Measurements from ENCODE around the gene LAG3.

Gene LAG3

DNA sequence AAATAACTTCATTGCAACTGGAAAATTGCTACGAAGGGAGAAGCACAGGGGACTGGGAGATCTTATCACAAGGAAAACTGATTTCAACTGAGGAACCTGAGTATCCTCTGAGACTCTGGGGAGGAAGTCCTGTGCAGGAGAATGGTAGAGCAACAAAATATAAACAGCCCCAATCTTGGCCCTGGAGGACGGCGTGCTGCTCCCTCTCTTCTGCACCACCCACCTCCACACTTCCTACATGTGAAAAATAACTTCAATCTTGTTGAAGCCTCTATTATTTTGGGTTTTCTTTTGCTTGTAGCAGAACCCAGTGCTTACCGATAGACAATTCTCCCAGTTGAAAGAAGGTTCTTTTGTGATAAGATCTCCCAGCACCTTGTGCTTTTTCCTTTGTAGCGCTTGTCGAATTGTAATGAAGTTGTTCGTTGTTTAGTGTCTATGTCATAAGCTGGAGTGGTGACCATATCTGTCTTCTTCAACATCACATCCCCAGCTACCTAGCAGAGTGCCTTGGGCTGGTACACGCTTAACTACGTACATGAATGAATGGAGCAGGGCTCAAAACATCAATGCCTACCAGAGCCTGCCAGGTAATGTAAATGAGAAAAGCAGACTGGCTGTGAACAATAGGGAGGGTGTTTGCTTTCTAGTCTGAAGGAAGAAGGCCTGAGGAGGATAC, 14.2 kb downstream of the LAG3 start:
- H3K27ac ChIP-seq = no peak overlapping the region
- no peak for DNase-seq (ENCODE audit: low read depth, low spot score)

DNA sequence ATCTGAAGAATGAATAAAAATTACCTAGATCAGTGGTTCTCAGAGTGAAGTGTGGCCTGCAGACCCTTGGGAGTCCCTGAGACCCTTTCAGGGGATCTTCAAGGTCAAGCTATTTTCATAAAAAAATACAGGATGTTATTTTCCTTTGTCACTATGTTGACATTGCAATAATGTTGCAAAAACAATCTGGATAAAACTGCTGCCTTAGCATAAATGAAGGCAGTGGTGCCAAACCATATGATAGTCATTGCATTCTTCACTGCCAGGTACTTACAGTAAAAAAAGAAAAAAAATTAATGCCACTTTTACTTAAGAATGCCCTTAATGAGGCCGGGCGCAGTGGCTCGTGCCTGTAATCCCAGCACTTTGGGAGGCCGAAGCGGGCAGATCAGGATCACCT, 15.0 kb downstream of the LAG3 start:
- no peak for DNase-seq (ENCODE audit: low read depth, low spot score)
- H3K27ac ChIP-seq = no peak overlapping the region

- DNase-seq (ENCODE audit: low read depth, low spot score) = no peak
- H3K27ac ChIP-seq = no peak within 1 kb of the TSS
Measured at GRCh38 chr12:6788972-6789924, 16.9 kb downstream of the LAG3 start, which contains the start of gene CD4. Gene CD4 (plus strand): TSS chr12:6789528. CDS start chr12:6800139, 10,611 bp downstream.

DNA sequence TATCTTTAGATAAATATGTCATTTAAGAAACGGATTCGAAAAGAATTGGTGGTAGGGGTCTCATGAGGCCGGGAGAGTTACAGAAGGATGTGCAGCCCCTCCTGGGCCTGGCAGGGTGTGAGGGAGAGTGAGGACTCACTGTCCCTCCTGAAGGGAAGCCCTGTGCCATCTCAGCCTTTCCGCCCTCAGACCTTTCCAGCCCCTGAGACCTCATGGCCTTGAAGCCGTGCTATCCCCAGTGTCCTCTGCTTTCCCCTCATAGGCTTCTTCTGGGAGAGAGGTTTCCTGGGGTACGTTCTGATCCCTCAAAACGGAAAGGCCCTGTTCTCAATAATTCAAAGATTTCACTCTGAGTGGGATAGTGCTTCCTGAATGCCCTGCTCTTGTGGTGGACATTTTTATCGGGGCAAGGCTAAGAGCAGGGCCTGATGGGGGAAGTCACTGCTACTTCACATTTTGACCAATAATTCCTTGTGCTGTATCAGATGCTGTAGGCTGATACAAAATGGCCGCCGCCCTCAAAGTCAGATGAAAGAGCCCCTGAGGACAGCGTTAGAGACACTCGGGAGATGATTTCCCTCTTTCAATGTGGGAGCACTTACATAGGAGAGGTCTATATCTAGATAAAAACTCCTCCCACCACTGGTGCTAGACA, 18.3 kb downstream of the LAG3 start:
- no peak overlapping the region for H3K27ac ChIP-seq
- DNase-seq (ENCODE audit: low read depth, low spot score) = no peak

GRCh38 chr12:6791931-6792520, 19.7 kb downstream of the LAG3 start:
- H3K27ac ChIP-seq = no peak overlapping the region
- DNase-seq (ENCODE audit: low read depth, low spot score) = no peak

DNA sequence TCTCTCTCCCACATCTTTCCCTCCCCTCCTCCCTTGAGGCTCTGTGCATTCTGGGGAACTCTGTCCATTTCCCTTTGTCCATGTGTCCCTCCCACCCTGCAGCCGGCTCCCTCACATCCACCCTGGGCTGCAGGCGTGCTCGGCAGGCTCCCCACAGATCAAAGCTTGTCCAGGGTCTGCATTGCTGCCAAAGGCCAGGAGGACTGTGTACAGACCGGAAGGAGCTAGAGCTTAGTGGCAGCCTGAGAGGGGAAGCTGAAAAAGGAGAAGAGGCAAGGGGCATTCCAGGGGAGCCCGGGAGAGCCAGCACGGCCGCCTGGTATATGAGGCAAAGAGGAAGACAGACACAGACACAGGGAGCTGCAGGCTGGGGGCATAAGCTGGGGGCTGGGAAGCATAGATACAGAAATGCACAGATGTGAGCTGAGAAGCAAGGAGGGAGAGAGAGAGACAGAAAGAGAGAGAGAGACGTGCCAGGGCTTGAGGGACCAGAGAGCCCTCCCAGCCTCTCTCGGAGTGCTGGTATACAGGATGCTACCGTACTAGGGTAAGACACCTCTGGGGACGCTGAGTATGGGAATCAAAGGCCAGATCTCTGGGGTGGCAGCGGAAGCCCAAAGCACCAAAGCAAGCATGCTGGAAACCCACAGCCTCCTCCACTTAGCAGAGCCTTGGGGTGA, 20.3 kb downstream of the LAG3 start:
- no peak for DNase-seq (ENCODE audit: low read depth, low spot score)
- no peak overlapping the region for H3K27ac ChIP-seq

- no peak for DNase-seq (ENCODE audit: low read depth, low spot score)
- H3K27ac ChIP-seq = no peak overlapping the region
Measured at GRCh38 chr12:6795088-6795487, 22.8 kb downstream of the LAG3 start.

DNA sequence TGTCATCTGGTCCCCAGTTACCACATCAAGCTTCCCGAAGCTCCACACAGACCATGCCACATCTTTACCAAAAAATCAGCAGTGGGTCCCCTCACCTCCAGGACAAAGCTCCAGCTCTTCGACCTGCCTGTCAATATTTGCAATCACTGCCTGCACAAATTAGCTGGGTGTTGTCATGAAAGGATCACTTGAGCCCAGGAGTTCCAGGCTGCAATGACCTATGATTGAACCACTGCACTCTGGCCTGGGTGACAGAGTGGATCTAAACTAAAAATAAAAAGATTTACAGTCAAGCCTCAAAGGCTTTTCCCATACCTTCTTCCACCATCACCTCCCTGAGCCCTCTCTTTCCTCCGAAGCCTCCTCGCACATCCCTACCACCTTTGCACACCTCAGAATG, 24.3 kb downstream of the LAG3 start:
- no peak overlapping the region for H3K27ac ChIP-seq
- DNase-seq (ENCODE audit: low read depth, low spot score) = no peak

DNA sequence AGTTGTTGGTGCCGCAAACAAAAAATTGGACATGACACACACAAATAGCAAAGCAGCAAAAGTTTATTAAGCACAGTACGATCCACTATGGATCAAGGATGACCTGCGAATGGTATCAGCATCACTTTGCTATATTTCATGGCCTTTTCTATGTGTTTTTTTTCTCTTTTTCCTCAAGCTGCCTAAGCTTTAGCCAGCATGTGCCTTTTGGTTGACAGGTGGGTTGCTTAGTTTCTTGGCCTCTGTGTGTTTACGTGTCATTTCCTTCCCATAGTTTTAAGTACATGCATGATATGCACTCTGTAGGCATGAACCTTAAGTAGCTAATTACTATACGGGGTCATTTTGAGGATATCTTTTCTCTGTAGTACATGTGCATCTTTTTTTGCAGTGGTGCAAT, 26.8 kb downstream of the LAG3 start:
- no peak for DNase-seq (ENCODE audit: low read depth, low spot score)

DNA sequence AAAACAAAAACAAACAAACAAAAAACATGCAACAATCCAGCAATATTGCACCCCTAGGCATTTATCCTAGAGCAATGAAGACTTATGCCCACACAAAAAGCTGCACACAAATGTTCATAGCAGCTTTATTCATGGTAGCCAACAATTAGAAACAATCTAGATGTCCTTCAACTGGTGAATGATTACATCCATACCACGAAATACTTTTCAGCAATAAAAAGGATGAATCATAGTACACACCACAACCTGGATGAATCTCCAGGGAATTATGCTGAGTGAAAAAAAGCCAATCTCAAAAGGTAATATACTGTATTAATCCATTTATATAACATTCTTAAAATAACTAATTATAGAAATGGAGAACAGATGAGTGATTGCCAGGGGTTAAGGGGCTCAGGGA, 34.9 kb downstream of the LAG3 start:
- no peak for DNase-seq (ENCODE audit: low read depth, low spot score)
- no peak overlapping the region for H3K27ac ChIP-seq

More for the DNA sequence above, 26.8 kb downstream of the LAG3 start:
- H3K27ac ChIP-seq = no peak overlapping the region

GRCh38 chr12:6809056-6809455, 36.7 kb downstream of the LAG3 start:
- DNase-seq (ENCODE audit: low read depth, low spot score) = no peak
- H3K27ac ChIP-seq = no peak overlapping the region

DNA sequence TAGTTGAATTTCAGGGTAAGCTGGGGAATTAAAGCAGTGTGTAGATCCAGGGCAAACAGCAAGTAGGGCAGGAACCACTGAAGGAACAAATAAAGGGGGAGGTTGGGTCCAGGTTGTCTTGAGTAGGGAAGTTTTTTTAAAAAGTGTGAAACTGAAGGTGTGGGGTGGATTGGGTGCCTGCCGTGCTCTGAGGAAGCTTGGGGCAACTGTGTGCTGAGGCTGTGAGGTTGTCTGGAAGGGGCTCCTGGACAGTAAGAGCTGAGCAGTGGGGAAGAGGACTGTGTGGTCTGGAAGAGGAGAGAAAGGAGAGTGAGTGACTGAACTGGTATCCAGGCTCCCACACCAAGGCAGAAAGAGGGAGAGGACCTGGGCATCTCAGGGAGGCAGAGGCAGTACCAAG, 38.4 kb downstream of the LAG3 start:
- no peak for DNase-seq (ENCODE audit: low read depth, low spot score)
- no peak overlapping the region for H3K27ac ChIP-seq

- no peak for DNase-seq (ENCODE audit: low read depth, low spot score)
- no peak overlapping the region for H3K27ac ChIP-seq
Measured at GRCh38 chr12:6813363-6813762, 41.0 kb downstream of the LAG3 start.

DNA sequence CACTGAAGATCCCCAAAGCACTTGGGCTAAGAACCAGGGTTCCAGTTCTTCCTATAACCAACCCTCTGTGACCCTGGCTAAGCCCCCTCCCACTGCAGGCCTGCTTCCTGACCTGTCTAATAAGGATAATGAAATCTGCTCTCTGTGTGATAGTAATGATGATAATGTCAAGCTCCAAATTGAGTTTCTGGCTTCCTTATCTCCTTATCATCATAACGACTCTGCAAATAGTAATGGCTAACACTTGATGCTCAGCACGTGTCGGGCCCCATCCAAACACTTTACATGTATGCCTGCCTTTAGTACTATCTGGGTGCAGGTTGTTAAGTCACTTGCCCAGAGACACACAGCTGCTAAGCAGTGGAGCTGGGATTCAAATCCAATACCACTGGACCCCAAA, 44.3 kb downstream of the LAG3 start:
- no peak overlapping the region for H3K27ac ChIP-seq

GRCh38 chr12:6817098-6817497, 44.8 kb downstream of the LAG3 start:
- no peak for DNase-seq (ENCODE audit: low read depth, low spot score)
- H3K27ac ChIP-seq = no peak overlapping the region

More for the DNA sequence above, 44.3 kb downstream of the LAG3 start:
- no peak for DNase-seq (ENCODE audit: low read depth, low spot score)

- no peak for DNase-seq (ENCODE audit: low read depth, low spot score)
Measured at GRCh38 chr12:6817662-6818157, 45.4 kb downstream of the LAG3 start.

GRCh38 chr12:6818222-6818621, 45.9 kb downstream of the LAG3 start:
- H3K27ac ChIP-seq = no peak overlapping the region
- no peak for DNase-seq (ENCODE audit: low read depth, low spot score)

More at GRCh38 chr12:6817662-6818157, 45.4 kb downstream of the LAG3 start:
- no peak overlapping the region for H3K27ac ChIP-seq

DNA sequence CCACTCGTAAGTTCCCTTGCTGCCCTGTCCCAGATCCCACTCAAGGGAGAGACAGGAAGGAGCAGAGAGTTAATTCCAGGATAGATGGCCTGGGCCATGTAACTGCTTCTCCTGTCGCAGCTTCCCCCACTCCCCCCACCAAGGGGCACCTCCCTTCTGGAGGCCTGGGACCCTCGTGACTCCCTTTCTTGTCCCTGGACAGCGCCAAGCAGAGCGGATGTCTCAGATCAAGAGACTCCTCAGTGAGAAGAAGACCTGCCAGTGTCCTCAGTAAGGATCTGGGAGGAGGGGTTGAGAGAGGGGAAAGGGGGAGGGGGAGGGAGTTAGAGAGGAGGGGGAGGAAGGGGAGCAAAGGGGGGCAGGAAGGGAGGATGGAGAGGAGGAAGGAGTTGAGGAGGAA, 46.3 kb downstream of the LAG3 start:
- no peak for DNase-seq (ENCODE audit: low read depth, low spot score)
- H3K27ac ChIP-seq = no peak overlapping the region

- no peak for DNase-seq (ENCODE audit: low read depth, low spot score)
- H3K27ac ChIP-seq = no peak overlapping the region
Measured at GRCh38 chr12:6819106-6820030, 47.0 kb downstream of the LAG3 start.

Measured in epithelial cell of prostate (primary cell).